K562 (cell line): ENCODE data around the gene C5orf24. TPM values are rescaled to one million over a fixed set of nuclear protein-coding genes. Genes with fewer than 3 reads are reported as not detected.

Experiments
- ATAC-seq: fragments of 200-7000 bp; cut with Tn5 transposase; 3 replicates; pipeline ENCODE4 v1.9.1; 2020; ENCODE audit warnings: moderate library complexity
- BruUV-seq: library from RNA; stranded (reverse); fragments of 400-500 nt; replicated peaks from 2 replicates; lab custom pipeline; 2021; lab: Mats Ljungman, UMichigan
- CTCF ChIA-PET: fragments of 300-600 bp; formaldehyde crosslinking; extraction: SDS; loops from one replicate; lab custom pipeline; 2021; ENCODE audit warnings: low intra/inter-chr PET ratio; lab: Yijun Ruan, JAX
- POLR2A ChIA-PET: fragments of 300-600, 350-650 bp; sonication (Branson Sonifier 250); formaldehyde crosslinking; extraction: SDS; loops from one replicate; lab custom pipeline; 2021; ENCODE audit warnings: antibody characterized with exemption, inconsistent platforms; lab: Yijun Ruan, JAX
- DNase-seq, 4 experiments: peaks; one replicate each; pipeline versions ENCODE4 v3.0.0 to v3.0.0-alpha.2; 2011 to 2018; ENCODE audit warnings: low spot score in 3 of 4, mixed read lengths in 3 of 4; ENCODE audit errors: extremely low read depth in 1 of 4
- FAIRE-seq: peaks from 2 replicates; lab custom pipeline; 2011; peaks lifted over from hg19 to GRCh38; lab: Jason Lieb, UNC
- H2AFZ ChIP-seq: 2 replicates; pipeline ENCODE4 v1.6.0; 2011; ENCODE audit warnings: low read depth, low read length, control low read depth, inconsistent platforms
- H3K27ac ChIP-seq: fragments of 200-600 bp; 3 replicates; pipeline ENCODE4 v1.8.0; 2011; ENCODE audit warnings: low read depth, mild to moderate bottlenecking, control low read depth, inconsistent platforms, low read length, moderate library complexity, mixed read lengths; ENCODE audit errors: extremely low read depth
- H3K27me3 ChIP-seq, 2 experiments: fragments of 300-600 bp in 1 of 2; 2 replicates in 1 of 2; 3 replicates in 1 of 2; pipeline versions ENCODE4 v1.6.0 to v1.8.0; 2011; ENCODE audit warnings: inconsistent platforms in 2 of 2, low read length in 2 of 2, mild to moderate bottlenecking in 1 of 2, mixed read lengths in 1 of 2, moderate library complexity in 1 of 2; ENCODE audit not compliant: control insufficient read depth in 2 of 2, insufficient read depth in 2 of 2
- H3K36me3 ChIP-seq: fragments of 300-600 bp; 3 replicates; pipeline ENCODE4 v1.8.0; 2011; ENCODE audit warnings: mild to moderate bottlenecking, low read length, inconsistent platforms; ENCODE audit not compliant: control insufficient read depth, insufficient read depth
- H3K4me1 ChIP-seq, 2 experiments: fragments of 200-600 bp in 1 of 2; replicated peaks in 1 of 2; 2 replicates in 1 of 2; 3 replicates in 1 of 2; pipeline versions ENCODE4 v1.5.1 to v1.8.0; 2011; ENCODE audit warnings: inconsistent platforms in 2 of 2, low read length in 2 of 2, mild to moderate bottlenecking in 1 of 2, mixed read lengths in 1 of 2, moderate library complexity in 1 of 2; ENCODE audit not compliant: control insufficient read depth in 2 of 2, insufficient read depth in 2 of 2
- H3K4me2 ChIP-seq: 2 replicates; pipeline ENCODE4 v1.6.1; 2011; ENCODE audit warnings: low read length, control low read depth, inconsistent platforms, mixed read lengths; ENCODE audit not compliant: insufficient read depth
- H3K4me3 ChIP-seq: fragments of 200-600 bp; sonication (generic), shearing (Covaris generic); 2 replicates; pipeline ENCODE4 v1.5.1; 2016; ENCODE audit warnings: control low read depth, inconsistent platforms
- H3K79me2 ChIP-seq: fragments of 200-600 bp; 3 replicates; pipeline ENCODE4 v1.8.0; 2011; ENCODE audit warnings: low read length, inconsistent platforms; ENCODE audit not compliant: control insufficient read depth, insufficient read depth
- H3K9ac ChIP-seq, 2 experiments: 2 replicates each; pipeline versions ENCODE4 v1.6.0 to v1.6.1; 2011; ENCODE audit warnings: low read depth in 2 of 2, low read length in 2 of 2, control low read depth in 1 of 2, inconsistent platforms in 1 of 2, mild to moderate bottlenecking in 1 of 2, mixed read lengths in 1 of 2; ENCODE audit not compliant: insufficient read depth in 1 of 2
- H3K9me1 ChIP-seq: one replicate; pipeline ENCODE4 v1.6.0; 2011; ENCODE audit warnings: inconsistent platforms, mild to moderate bottlenecking, low read length, moderate library complexity; ENCODE audit not compliant: control insufficient read depth, insufficient read depth
- H3K9me3 ChIP-seq: replicated peaks from 2 replicates; pipeline ENCODE4 v1.5.1; 2011; ENCODE audit warnings: low read depth, low read length, inconsistent platforms; ENCODE audit not compliant: control insufficient read depth, insufficient read depth
- H4K20me1 ChIP-seq: replicated peaks from 2 replicates; pipeline ENCODE4 v1.6.1; 2011; ENCODE audit warnings: low read length, inconsistent platforms, mixed read lengths; ENCODE audit not compliant: control insufficient read depth, insufficient read depth
- ARID1B ChIP-seq: fragments of 450-650 bp; IDR thresholded peaks from 2 replicates; pipeline ENCODE4 v1.6.1; 2016; ENCODE audit warnings: antibody characterized with exemption, mild to moderate bottlenecking, inconsistent platforms
- ATF7 ChIP-seq: fragments of 450-650 bp; IDR thresholded peaks from 2 replicates; pipeline ENCODE4 v1.7.1; 2014; ENCODE audit warnings: mild to moderate bottlenecking, moderate library complexity
- CBFB ChIP-seq: sonication (generic); formaldehyde crosslinking; IDR thresholded peaks from 2 replicates; pipeline ENCODE4 v1.4.0; 2020; ENCODE audit warnings: mild to moderate bottlenecking, missing genetic modification reagents
- CGGBP1 ChIP-seq: fragments of 250-450 bp; sonication (Bioruptor Pico); IDR thresholded peaks from 2 replicates; pipeline ENCODE4 v1.9.0; 2021; ENCODE audit warnings: mild to moderate bottlenecking
- ETS1 ChIP-seq: conservative IDR thresholded peaks from 2 replicates; pipeline ENCODE4 v1.6.1; 2011; ENCODE audit warnings: low read depth, mild to moderate bottlenecking, low read length; ENCODE audit not compliant: control insufficient read depth
- FOXA1 ChIP-seq: fragments of 450-650 bp; IDR thresholded peaks from 2 replicates; pipeline ENCODE4 v1.6.1; 2016; ENCODE audit warnings: mild to moderate bottlenecking, borderline replicate concordance
- FOXK2 ChIP-seq, 2 experiments: fragments of 450-650 bp; IDR thresholded peaks in 1 of 2; conservative IDR thresholded peaks in 1 of 2; 2 replicates each; pipeline ENCODE4 v1.6.1; 2016; ENCODE audit warnings: low read depth in 2 of 2, mild to moderate bottlenecking in 1 of 2
- GATAD2B ChIP-seq: fragments of 450-650 bp; IDR thresholded peaks from 2 replicates; pipeline ENCODE4 v1.6.1; 2017; ENCODE audit warnings: mild to moderate bottlenecking, borderline replicate concordance
- HDAC1 ChIP-seq, 2 experiments: fragments of 450-650 bp; IDR thresholded peaks; 2 replicates each; pipeline ENCODE4 v1.6.1; 2016 to 2017; ENCODE audit warnings: inconsistent platforms in 1 of 2, mild to moderate bottlenecking in 1 of 2, moderate library complexity in 1 of 2
- HOXB6 ChIP-seq: fragments of 250-450 bp; sonication (Bioruptor Pico); IDR thresholded peaks from 2 replicates; pipeline ENCODE4 v1.5.1; 2022; ENCODE audit warnings: mild to moderate bottlenecking, borderline replicate concordance
- MAFG ChIP-seq: fragments of 450-650 bp; conservative IDR thresholded peaks from 2 replicates; pipeline ENCODE4 v1.6.1; 2016; ENCODE audit warnings: missing genetic modification characterization, missing compliant biosample characterization
- NR4A1 ChIP-seq, 2 experiments: fragments of 250-450 bp in 1 of 2; fragments of 450-650 bp in 1 of 2; sonication (Bioruptor Pico) in 1 of 2; IDR thresholded peaks; 2 replicates each; pipeline versions ENCODE4 v1.4.0 to v1.6.1; 2016 to 2020; ENCODE audit warnings: mild to moderate bottlenecking in 2 of 2, missing compliant biosample characterization in 1 of 2, missing genetic modification characterization in 1 of 2, moderate library complexity in 1 of 2
- ZBTB49 ChIP-seq: sonication (generic); formaldehyde crosslinking; IDR thresholded peaks from 2 replicates; pipeline ENCODE4 v1.8.0; 2022; ENCODE audit warnings: missing genetic modification reagents, mild to moderate bottlenecking, borderline replicate concordance
- ZNF184 ChIP-seq: sonication (generic); formaldehyde crosslinking; IDR thresholded peaks from 2 replicates; pipeline ENCODE4 v1.5.0; 2020; ENCODE audit warnings: missing genetic modification reagents
- ZNF655 ChIP-seq: fragments of 250-450 bp; sonication (Bioruptor Pico); IDR thresholded peaks from 2 replicates; pipeline ENCODE4 v1.5.0; 2021
- ZNF780A ChIP-seq: fragments of 250-450 bp; sonication (Bioruptor Pico); IDR thresholded peaks from 2 replicates; pipeline ENCODE4 v1.5.0; 2021; ENCODE audit warnings: mild to moderate bottlenecking
- WGBS: fragments of 100-300 bp; shearing (Covaris generic); methylation state at CpG from one replicate; pipeline ENCODE4 v1.1.6; 2016; ENCODE audit warnings: low coverage, mixed read lengths; ENCODE audit not compliant: insufficient coverage; ENCODE audit errors: missing lambda C conversion rate; 5-methylcytosine and 5-hydroxymethylcytosine counted together
- in situ Hi-C: fragments of 300-500 bp; cut with MboI; formaldehyde crosslinking; loops from 4 replicates; pipeline ENCODE4 v1.15.0; 2018; ENCODE audit warnings: inconsistent platforms, mixed read lengths
- intact Hi-C: fragments of 100-400 bp; cut with micrococcal nuclease; formaldehyde crosslinking; loops from 2 replicates; pipeline ENCODE4 v1.14.2; 2022
- polyA plus RNA-seq, 8 experiments: library from polyadenylated mRNA; depleted of rRNA in 4 of 8; stranded (reverse) in 5 of 8; unstranded in 3 of 8; fragments of >200 nt; fragmentation: Nextera tagmentation in 2 of 8; fragmentation: Illumina TruSeq in 1 of 8; extraction: Ambion mirVana in 2 of 8; extraction: Trizol in 1 of 8; gene quantifications; 2 replicates each; pipeline versions ENCODE4 v1.2.1 to v1.2.3, GENCODE V29; 2011 to 2014; ENCODE audit warnings: inconsistent platforms in 1 of 8, missing spikeins in 1 of 8
- total RNA-seq, 7 experiments: library from RNA; depleted of rRNA in 6 of 7; stranded (reverse); fragments of >200 nt in 6 of 7; fragmentation: Illumina TruSeq in 2 of 7; extraction: Trizol in 2 of 7; gene quantifications; 2 replicates each; pipeline versions ENCODE4 v1.2.1 to v1.2.3, GENCODE V29; 2011 to 2021; ENCODE audit warnings: low replicate concordance in 1 of 7

C5orf24 gene
- total and polyA plus RNA-seq, 9 of the 15 experiments (the other 6 are each of a cell fraction or from before 2014, with no cell fraction given): 8.9 to 38.6 (median 28.4) TPM

GRCh38 chr5:134817006-134817405, 28.8 kb upstream of the C5orf24 start:
- Histone ChIP-seq H3K4me3 (no peak overlapping the region), H3K9me1 (no peaks in the 10 kb centered on the region), H3K4me1 (no peaks in the 10 kb centered on the region), H3K9me3 (no peaks in the 10 kb centered on the region), H3K27ac (no peak overlapping the region), H2AFZ (no peak overlapping the region), H4K20me1 (no peaks in the 10 kb centered on the region), H3K4me2 (no peak overlapping the region), H3K36me3 (peaks cover 86% of the 10 kb centered on the region), H3K27me3 (no peaks in the 10 kb centered on the region), H3K9ac (no peak overlapping the region), H3K79me2 (no peaks in the 10 kb centered on the region)
- no TSS peak for BruUV-seq
- DNase-seq (no peak), FAIRE-seq (no peak), ATAC-seq (no peak)
- intact Hi-C loops: no loop called here
- in situ Hi-C loops: no loop called here
- ChIA-PET POLR2A (interaction anchor here (0.8 to 1.1 kb wide), 3 partner anchors 12 to 445 kb away, joined by 3 to 4 read pairs (median 3); partner anchors contain the start of gene C5orf24), CTCF (no interaction called here)
- WGBS: 79% methylated on average over 4 of the region's 4 CpGs
- TF ChIP-seq ZNF184 (CRISPR knock-in tag) (no peak), ATF7 (no peak), ZNF655 (CRISPR knock-in tag) (no peak), HDAC1 (IDR thresholded peaks at IDR 0.05) (no peak), CGGBP1 (no peak), FOXK2 (conservative IDR thresholded peaks at IDR 0.05 in 1 of 2, IDR thresholded peaks at IDR 0.05 in 1 of 2; ENCODE audit: low read depth in 2 of 2) (no peak), NR4A1 (CRISPR knock-in tag; IDR thresholded peaks at IDR 0.05) (no peak), NR4A1 (tag; IDR thresholded peaks at IDR 0.05) (no peak), GATAD2B (no peak), ZBTB49 (no peak), MAFG (tag) (no peak), CBFB (CRISPR knock-in tag) (no peak), ARID1B (no peak), ETS1 (no peak), HOXB6 (CRISPR knock-in tag) (no peak), ZNF780A (CRISPR knock-in tag) (no peak), FOXA1 (no peak)
